VCaP (cell line): ENCODE results near the gene THAP9.

Source experiments
- H3K27ac ChIP-seq: fragments of 450-650 bp; 2 replicates; pipeline ENCODE4 v1.5.1; 2017
- CTCF ChIP-seq: fragments of 450-650 bp; conservative IDR thresholded peaks from 2 replicates; pipeline ENCODE4 v1.5.1; 2017; ENCODE audit warnings: mild to moderate bottlenecking, moderate library complexity

Gene THAP9

GRCh38 chr4:82899374-82900065 lies 1.0 kb upstream of the THAP9 start:
- TF ChIP-seq CTCF = no peak
- peak overlapping the region; percentile 91 for H3K27ac ChIP-seq

GRCh38 chr4:82900066-82900410 lies 497 bp upstream of the THAP9 start:
- no peak for TF ChIP-seq CTCF
- peak overlapping the region; percentile 91 for H3K27ac ChIP-seq

DNA sequence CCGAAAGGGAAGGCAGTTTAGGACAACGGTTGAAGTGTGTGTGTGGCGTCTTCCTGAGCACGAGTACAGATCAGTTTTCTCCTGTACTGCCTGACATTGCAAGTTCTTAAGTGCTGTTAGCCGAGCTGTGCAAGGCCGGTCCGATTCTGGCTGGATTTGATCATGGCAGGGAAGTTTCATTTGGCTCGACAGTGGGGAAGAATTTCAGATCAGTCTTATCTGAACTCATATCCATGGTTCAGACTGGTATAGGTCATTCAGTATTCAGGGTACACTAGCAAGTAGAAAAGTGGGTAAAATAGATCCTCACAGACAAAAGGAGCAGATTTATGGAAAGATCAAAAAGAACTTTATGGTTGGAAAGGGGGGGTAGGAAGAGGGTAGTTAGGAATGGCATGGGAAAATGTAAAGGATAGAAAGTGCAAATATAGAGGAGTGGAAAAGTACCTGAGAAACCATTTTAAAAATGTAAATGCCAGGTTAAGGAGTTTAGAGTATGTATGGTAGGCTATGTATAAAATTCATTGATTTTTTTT lies 716 bp downstream of the THAP9 start:
- no peak for TF ChIP-seq CTCF
- peak overlapping the region; percentile 91 for H3K27ac ChIP-seq

- TF ChIP-seq CTCF = no peak
- no peak overlapping the region for H3K27ac ChIP-seq
Observed at GRCh38 chr4:82903737-82904136, 3.2 kb downstream of the THAP9 start.

- no peak overlapping the region for H3K27ac ChIP-seq
- TF ChIP-seq CTCF = no peak
Observed at GRCh38 chr4:82905205-82905604, 4.7 kb downstream of the THAP9 start.

- no peak overlapping the region for H3K27ac ChIP-seq
- TF ChIP-seq CTCF = no peak
Observed at GRCh38 chr4:82906469-82906868, 5.9 kb downstream of the THAP9 start.

GRCh38 chr4:82909326-82909725 lies 8.8 kb downstream of the THAP9 start:
- no peak for TF ChIP-seq CTCF
- H3K27ac ChIP-seq = no peak overlapping the region
